Endothelial cell of umbilical vein (primary cell): ENCODE data around the gene KNCN. TPM values are rescaled to one million over a fixed set of nuclear protein-coding genes. Genes with fewer than 3 reads are reported as not detected.

Experiments used
- BruUV-seq: library from RNA; stranded (reverse); fragments of 400-500 nt; replicated peaks from 2 replicates; lab custom pipeline; 2021; lab: Mats Ljungman, UMichigan
- CTCF ChIA-PET: fragments of 300-600, 350-600 bp; sonication (Branson Sonifier 250); formaldehyde crosslinking; loops from one replicate; lab custom pipeline; 2021; ENCODE audit warnings: antibody characterized with exemption, inconsistent platforms; lab: Charles Lee
- POLR2A ChIA-PET: fragments of 300-600, 350-600 bp; sonication (Branson Sonifier 250); formaldehyde crosslinking; loops from one replicate; lab custom pipeline; 2021; ENCODE audit warnings: antibody characterized with exemption, inconsistent platforms; lab: Charles Lee
- DNase-seq: peaks from one replicate; pipeline ENCODE4 v3.0.0-alpha.2; 2011; ENCODE audit warnings: low read depth, low spot score
- FAIRE-seq: peaks from 2 replicates; lab custom pipeline; 2011; peaks lifted over from hg19 to GRCh38; lab: Jason Lieb, UNC
- H2AFZ ChIP-seq: 2 replicates; pipeline ENCODE4 v1.6.0; 2012; ENCODE audit warnings: low read depth, low read length, control low read depth, inconsistent platforms
- H3K27ac ChIP-seq: 2 replicates; pipeline ENCODE4 v1.5.1; 2011; ENCODE audit warnings: low read depth, mild to moderate bottlenecking, control low read depth, low read length, moderate library complexity; ENCODE audit not compliant: insufficient read depth
- H3K27me3 ChIP-seq, 2 experiments: 2 replicates each; pipeline versions ENCODE4 v1.6.0 to v1.6.1; 2011; ENCODE audit warnings: low read length in 2 of 2, mixed read lengths in 1 of 2; ENCODE audit not compliant: control insufficient read depth in 2 of 2, insufficient read depth in 2 of 2
- H3K36me3 ChIP-seq, 2 experiments: 2 replicates in 1 of 2; 3 replicates in 1 of 2; pipeline ENCODE4 v1.5.1; 2011; ENCODE audit warnings: low read length in 2 of 2, mild to moderate bottlenecking in 1 of 2, moderate library complexity in 1 of 2; ENCODE audit not compliant: control insufficient read depth in 2 of 2, insufficient read depth in 2 of 2; ENCODE audit errors: extremely low read depth in 1 of 2
- H3K4me1 ChIP-seq: 3 replicates; pipeline ENCODE4 v1.5.1; 2011; ENCODE audit warnings: mild to moderate bottlenecking, low read length; ENCODE audit not compliant: control insufficient read depth, insufficient read depth; ENCODE audit errors: extremely low read depth
- H3K4me2 ChIP-seq: 2 replicates; pipeline ENCODE4 v1.6.1; 2011; ENCODE audit warnings: low read length, control low read depth, mixed read lengths; ENCODE audit not compliant: insufficient read depth
- H3K4me3 ChIP-seq, 3 experiments: fragments of 200-600 bp in 1 of 3; sonication (generic), shearing (Covaris generic) in 1 of 3; replicated peaks in 1 of 3; 2 replicates each; pipeline ENCODE4 v1.5.1; 2011 to 2016; ENCODE audit warnings: control low read depth in 3 of 3, low read length in 3 of 3, mild to moderate bottlenecking in 2 of 3, inconsistent platforms in 1 of 3, low read depth in 1 of 3, moderate library complexity in 1 of 3; ENCODE audit not compliant: insufficient read depth in 1 of 3
- H3K79me2 ChIP-seq: 2 replicates; pipeline ENCODE4 v1.6.0; 2012; ENCODE audit warnings: low read length, inconsistent platforms; ENCODE audit not compliant: control insufficient read depth, insufficient read depth
- H3K9ac ChIP-seq: replicated peaks from 2 replicates; pipeline ENCODE3; 2011; ENCODE audit warnings: low read length, control low read depth; ENCODE audit not compliant: insufficient read depth; ENCODE audit errors: extremely low read depth
- H3K9me1 ChIP-seq: replicated peaks from 3 replicates; pipeline ENCODE4 v1.6.0; 2011; ENCODE audit warnings: mild to moderate bottlenecking, low read length; ENCODE audit not compliant: control insufficient read depth, insufficient read depth; ENCODE audit errors: extremely low read depth
- H3K9me3 ChIP-seq: replicated peaks from 2 replicates; pipeline ENCODE4 v1.5.1; 2012; ENCODE audit warnings: low read length, inconsistent platforms; ENCODE audit not compliant: control insufficient read depth, insufficient read depth
- H4K20me1 ChIP-seq: replicated peaks from 2 replicates; pipeline ENCODE3; 2011; ENCODE audit warnings: mild to moderate bottlenecking, low read length; ENCODE audit not compliant: control insufficient read depth, insufficient read depth; ENCODE audit errors: extremely low read depth
- CTCF ChIP-seq, 2 donors: IDR thresholded peaks; 1 replicate in 1 of 2; 2 replicates in 1 of 2; pipeline ENCODE4 v1.5.1; 2011; ENCODE audit warnings: low read length in 2 of 2, mild to moderate bottlenecking in 2 of 2, moderate library complexity in 2 of 2, control low read depth in 1 of 2, inconsistent platforms in 1 of 2, low read depth in 1 of 2; ENCODE audit not compliant: insufficient read depth in 1 of 2; ENCODE audit errors: extremely low read depth in 1 of 2
- EZH2 ChIP-seq: IDR thresholded peaks from 2 replicates; pipeline ENCODE4 v1.6.1; 2012; ENCODE audit warnings: borderline replicate concordance, low read depth, mild to moderate bottlenecking, moderate library complexity, low read length, inconsistent platforms; ENCODE audit not compliant: severe bottlenecking
- FOS ChIP-seq: IDR thresholded peaks from 2 replicates; pipeline ENCODE4 v1.6.1; 2011; ENCODE audit warnings: mild to moderate bottlenecking, low read length, moderate library complexity, borderline replicate concordance; ENCODE audit not compliant: insufficient read depth
- GATA2 ChIP-seq: IDR thresholded peaks from 2 replicates; pipeline ENCODE4 v1.7.0; 2011; ENCODE audit warnings: low read depth, mild to moderate bottlenecking, moderate library complexity, mixed read lengths, low read length; ENCODE audit not compliant: insufficient read length, insufficient read depth
- JUN ChIP-seq: IDR thresholded peaks from 2 replicates; pipeline ENCODE4 v1.6.1; 2011; ENCODE audit warnings: borderline replicate concordance, low read depth; ENCODE audit not compliant: insufficient read length, insufficient read depth
- MYC ChIP-seq: IDR thresholded peaks from one replicate; pipeline ENCODE4 v1.6.1; 2011; ENCODE audit warnings: mild to moderate bottlenecking, low read depth, low read length
- POLR2A ChIP-seq: IDR thresholded peaks from 2 replicates; pipeline ENCODE4 v1.6.1; 2012; ENCODE audit warnings: low read depth, mild to moderate bottlenecking, control low read depth, low read length
- POLR2AphosphoS5 ChIP-seq: IDR thresholded peaks from 2 replicates; pipeline ENCODE4 v1.6.1; 2012; ENCODE audit warnings: low read depth, mild to moderate bottlenecking, control low read depth, low read length, moderate library complexity; ENCODE audit not compliant: insufficient read depth
- dilution Hi-C: fragments of 300-500 bp; cut with MboI; formaldehyde crosslinking; loops from one replicate; pipeline ENCODE4 v1.15.0; 2019; ENCODE audit warnings: low sequenced_read_pairs; ENCODE audit not compliant: extremely low pct_ligation_motif_present
- intact Hi-C: fragments of 100-400 bp; cut with micrococcal nuclease; formaldehyde crosslinking; loops from one replicate; pipeline ENCODE4 v1.10.0; 2022
- polyA plus RNA-seq, 4 experiments: library from polyadenylated mRNA; depleted of rRNA in 3 of 4; stranded (reverse) in 3 of 4; unstranded in 1 of 4; fragments of >200 nt; gene quantifications; 2 replicates each; pipeline versions ENCODE4 v1.2.1 to v1.2.3, GENCODE V29; 2011 to 2012; ENCODE audit warnings: missing spikeins in 1 of 4
- total RNA-seq: library from RNA; stranded (reverse); gene quantifications from 2 replicates; pipeline ENCODE4 v1.2.3, GENCODE V29; 2021
- TF ChIP-seq, protein P1 (sequence below): IDR thresholded peaks from 2 replicates; pipeline ENCODE4 v1.6.1; 2011; ENCODE audit not compliant: insufficient read depth, insufficient read length

Gene KNCN
- total and polyA plus RNA-seq, 2 donors (not counting 3 experiments of a cell fraction or from before 2014, with no cell fraction given): not detected

- Histone ChIP-seq H3K9ac (no peak overlapping the region), H2AFZ (no peak overlapping the region), H3K4me3 (no peak overlapping the region), H3K79me2 (no peaks in the 10 kb centered on the region), H3K36me3 (no peaks in the 10 kb centered on the region), H3K4me2 (no peak overlapping the region), H3K27ac (no peak overlapping the region), H3K27me3 (peaks cover 50 to 55% of the 10 kb centered on the region in 2 experiments), H3K9me1 (no peaks in the 10 kb centered on the region), H3K4me1 (no peaks in the 10 kb centered on the region), H3K9me3 (no peaks in the 10 kb centered on the region), H4K20me1 (no peaks in the 10 kb centered on the region)
- POLR2A ChIA-PET: no interaction called here
- FAIRE-seq (no peak), DNase-seq (no peak)
- intact Hi-C loops (no loop called here), dilution Hi-C loops (no loop called here)
- no TSS peak for BruUV-seq
- TF ChIP-seq, protein P1, sequence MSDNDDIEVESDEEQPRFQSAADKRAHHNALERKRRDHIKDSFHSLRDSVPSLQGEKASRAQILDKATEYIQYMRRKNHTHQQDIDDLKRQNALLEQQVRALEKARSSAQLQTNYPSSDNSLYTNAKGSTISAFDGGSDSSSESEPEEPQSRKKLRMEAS: no peak
- TF ChIP-seq JUN (no peak), CTCF (IDR thresholded peaks at IDR 0.05; ENCODE audit: extremely low read depth in 1 of 2, insufficient read depth in 1 of 2, low read depth in 1 of 2, low read length in 2 of 2) (no peak), MYC (no peak), POLR2A (no peak), POLR2AphosphoS5 (no peak), FOS (no peak), EZH2 (no peak), GATA2 (no peak)
- CTCF ChIA-PET: interaction anchor here (0.9 to 1.8 kb wide), 5 partner anchors 11 to 139 kb away, joined by 3 to 12 read pairs (median 4); no protein-coding TSS in a partner anchor
Observed at GRCh38 chr1:46545784-46546183, 5.7 kb downstream of the KNCN start.
